Endothelial cell of hepatic sinusoid (primary cell): ENCODE measurements around the gene RANBP3.
"Not testable (repeated sequence)": the region's sequence is repeated elsewhere in the genome, so short reads cannot be mapped to it uniquely, and the experiment has no call there.

ENCODE experiments used
- in situ Hi-C: cut with HindIII; loops from 2 replicates; pipeline ENCODE4 v1.10.0; 2017; ENCODE audit warnings: low sequenced_read_pairs

Gene RANBP3

DNA sequence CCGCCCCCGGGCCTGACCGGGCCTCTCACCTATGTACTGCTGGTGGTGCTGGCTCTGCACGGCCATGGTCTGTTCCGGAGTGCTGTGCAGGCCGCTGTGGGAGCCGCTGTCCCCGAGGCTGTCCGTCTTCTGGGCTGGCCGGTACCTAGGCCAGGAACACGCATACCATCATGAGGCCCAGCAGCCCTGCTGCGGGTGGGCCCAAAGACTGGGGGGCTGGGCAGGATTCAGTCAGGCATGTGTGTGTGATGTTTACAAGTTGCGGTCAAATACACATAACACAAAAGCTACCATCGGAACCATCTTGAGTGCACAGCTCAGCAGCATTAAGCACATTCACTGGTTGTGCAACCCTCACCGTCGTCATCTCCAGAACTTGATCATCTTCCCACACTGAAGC is 32.2 kb upstream of the RANBP3 start:
- in situ Hi-C loops: no loop called here

DNA sequence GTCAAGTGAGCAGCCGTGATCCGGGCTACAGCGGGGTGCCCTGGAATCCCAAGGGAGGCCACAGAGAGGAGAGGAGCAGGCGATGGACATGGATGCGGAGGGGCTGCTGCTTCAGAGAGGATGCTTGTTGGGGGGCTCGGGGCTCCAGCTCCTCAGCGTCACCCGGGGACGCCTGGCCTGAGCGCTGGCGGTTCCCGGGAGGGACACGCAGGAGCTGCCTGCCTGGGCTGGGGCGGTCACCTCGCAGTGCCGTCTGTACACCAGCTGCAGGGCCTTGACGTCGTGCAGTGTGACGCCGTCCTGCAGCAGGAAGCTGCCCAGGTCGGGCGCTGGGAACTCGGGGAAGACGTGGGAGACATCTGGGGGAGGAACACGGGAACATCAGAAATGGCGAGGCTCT is 29.9 kb upstream of the RANBP3 start:
- in situ Hi-C loops: no loop called here

DNA sequence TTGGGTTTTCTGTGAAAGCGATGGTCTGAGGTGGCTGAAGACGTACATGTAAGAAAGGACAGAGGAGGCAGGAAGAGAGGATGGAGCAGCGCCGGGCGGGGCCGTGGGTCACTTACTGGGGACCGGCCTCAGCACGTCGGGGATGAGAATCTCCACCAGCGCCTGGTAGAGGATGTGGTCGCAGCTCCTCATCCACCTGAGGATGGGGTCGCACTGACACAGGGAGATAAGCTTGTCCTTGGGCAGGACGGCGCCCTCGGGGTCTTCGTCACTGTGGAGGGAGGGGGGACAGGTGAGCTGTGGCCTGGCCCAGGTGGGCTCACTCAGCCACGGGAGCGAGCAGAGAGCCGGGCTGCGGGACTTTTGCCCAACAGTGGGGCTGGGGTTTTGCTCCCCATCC is 29.0 kb upstream of the RANBP3 start:
- in situ Hi-C loops: no loop called here

DNA sequence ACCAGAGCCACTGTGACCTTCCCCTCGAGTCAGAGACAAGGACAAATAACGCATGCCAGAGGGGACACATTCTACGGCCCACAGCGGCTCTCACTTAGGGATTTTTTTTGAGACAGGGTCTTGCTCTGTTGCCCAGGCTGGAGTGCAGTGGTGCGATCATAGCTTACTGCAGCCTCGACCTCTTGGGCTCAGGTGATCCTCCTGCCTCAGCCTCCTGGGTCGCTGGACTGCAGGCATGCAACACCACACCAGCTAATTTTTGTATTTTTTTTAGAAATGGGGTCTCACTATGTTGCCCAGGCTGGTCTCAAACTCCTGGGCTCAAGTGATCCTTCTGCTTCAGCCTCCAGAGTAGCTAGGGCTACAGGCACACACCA is 28.1 kb upstream of the RANBP3 start:
- in situ Hi-C loops: not testable (repeated sequence)

DNA sequence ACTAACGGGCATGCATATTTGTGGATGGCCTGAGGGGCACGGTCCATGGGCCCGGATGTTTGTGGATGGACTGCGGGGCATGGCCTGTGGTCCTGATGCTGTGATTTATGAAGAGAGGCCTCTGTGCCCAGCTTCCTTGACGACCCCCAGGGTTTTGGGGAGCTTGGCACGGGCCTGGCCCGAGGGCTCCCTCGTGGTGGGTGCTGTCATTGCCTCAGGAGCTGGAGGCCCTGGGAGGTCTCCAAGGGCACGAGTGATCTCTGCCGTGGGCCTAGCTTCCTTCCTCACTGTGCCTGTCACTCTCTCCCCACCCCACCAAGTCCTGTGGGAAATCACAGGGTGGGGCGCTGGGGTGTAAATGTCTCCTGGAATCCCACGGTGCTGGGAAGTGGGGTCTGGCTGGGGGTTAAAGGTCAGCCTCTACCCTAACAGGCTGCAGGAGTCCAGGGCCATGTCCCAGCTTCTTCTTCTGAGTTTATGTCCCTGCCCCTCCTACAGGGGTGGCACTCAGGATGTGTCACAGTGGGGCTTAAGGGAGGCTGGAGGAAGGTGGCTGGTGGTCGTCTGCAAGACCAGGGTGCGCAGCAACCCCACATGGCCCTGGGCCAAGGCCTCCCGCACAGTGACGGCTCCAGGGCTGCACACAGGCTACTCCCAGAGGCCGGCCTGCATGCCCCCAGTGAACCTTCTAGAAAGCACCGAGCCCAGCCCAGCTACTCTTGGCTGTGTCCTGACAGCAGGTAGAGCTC is 27.6 kb upstream of the RANBP3 start:
- in situ Hi-C loops: no loop called here

DNA sequence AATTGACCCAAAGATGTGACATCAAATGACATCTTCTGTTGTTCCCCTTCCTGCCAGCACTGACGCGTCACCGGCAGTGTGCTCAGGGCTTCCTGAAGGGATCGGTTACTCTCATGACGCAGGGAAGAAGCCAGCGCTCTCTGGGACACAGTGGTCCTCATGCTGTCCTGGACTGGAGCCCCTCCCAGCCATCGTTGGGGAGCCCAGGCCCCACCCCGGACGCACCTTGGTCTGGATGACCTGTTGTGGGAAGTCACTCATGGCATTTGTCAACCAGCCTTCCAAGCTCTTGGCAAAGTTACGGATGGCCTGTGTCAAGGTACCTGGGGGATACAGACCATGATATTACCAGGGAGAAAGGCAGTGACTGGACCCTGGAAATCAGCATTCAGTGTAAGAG is 26.0 kb upstream of the RANBP3 start:
- in situ Hi-C loops: no loop called here

DNA sequence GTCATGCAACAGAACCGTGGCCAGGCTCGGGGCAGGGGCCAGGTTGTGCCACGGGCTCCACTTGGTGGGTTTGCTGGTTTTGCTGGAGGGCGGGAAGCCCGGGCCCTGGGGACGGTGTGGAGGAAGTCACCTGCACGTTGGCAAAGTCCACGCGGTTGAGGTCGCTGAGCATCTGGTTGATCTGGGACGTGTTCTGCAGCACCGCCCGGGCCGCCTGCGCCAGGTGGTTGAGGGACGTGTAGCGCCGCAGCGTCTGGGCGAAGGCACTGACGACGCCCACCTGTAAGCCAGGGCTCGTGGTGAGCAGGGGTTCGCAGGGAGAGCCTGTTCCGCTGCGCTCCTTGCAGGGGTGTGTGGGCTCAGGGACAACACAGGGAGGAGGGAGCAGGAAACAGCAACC is 24.7 kb upstream of the RANBP3 start:
- in situ Hi-C loops: no loop called here

DNA sequence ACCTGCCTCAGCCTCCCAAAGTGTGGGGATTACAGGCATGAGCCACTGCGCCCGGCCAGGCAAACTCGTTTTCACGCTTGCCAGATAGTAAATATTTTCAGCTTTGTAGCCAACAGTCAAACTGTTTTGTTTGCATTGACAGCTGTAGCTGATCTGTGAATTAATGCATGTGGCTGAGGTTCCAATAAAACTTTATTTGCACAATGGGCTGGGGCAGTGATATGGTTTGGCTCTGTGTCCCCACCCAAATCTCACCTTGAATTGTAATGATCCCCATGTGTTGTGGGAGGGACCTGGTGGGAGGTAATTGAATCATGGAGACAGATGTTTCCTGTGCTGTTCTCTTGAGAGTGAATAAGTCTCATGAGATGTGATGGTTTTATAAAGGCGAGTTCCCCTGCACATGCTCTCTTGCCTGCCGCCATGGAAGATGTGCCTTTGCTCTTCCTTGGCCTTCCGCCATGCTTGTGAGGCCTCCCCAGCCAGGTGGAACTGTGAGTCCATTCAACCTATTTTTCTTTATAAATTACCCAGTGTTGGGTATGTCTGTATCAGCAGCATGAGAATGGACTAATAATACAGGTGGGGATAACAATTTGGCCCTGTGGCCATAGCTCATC is 22.4 kb upstream of the RANBP3 start:
- in situ Hi-C loops: no loop called here

DNA sequence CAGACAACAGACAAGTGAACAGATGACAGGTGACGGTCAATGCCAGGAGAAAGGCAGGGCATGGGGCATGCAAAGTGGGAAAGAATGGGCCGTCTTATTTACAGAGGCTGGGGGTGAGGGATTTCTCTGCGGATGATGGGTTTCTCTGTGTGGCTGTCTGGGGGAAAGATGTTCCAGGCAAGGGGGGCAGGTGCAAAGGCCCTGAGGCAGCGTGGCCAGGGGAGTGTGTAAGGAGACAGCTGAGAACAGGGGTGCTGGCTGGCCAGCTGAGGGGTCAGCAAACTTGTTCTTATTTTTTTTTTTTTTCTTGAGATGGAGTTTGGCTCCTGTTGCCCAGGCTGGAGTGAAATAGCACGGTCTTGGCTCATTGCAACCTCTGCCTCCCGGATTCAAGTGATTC is 21.8 kb upstream of the RANBP3 start:
- in situ Hi-C loops: no loop called here

DNA sequence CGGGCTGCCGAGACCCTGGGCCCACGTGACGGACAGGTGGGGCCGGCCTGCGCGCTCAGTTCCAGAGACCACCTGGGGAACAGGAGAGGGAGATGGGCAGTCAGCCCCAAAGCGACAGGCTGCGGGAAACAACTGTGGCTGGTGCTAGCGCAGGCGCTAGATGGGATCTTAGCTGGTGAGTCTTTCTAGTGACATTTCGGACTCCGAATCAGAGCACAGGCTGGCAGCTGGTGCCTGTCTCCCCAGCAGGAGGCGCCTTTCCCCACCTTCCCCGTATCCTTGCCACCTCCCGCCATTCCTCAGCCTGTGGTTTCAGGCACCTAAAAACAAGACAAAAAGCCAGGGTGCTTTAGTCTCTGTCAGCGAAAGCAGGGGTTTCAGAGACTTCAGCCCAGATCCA is 19.4 kb upstream of the RANBP3 start:
- in situ Hi-C loops: no loop called here

DNA sequence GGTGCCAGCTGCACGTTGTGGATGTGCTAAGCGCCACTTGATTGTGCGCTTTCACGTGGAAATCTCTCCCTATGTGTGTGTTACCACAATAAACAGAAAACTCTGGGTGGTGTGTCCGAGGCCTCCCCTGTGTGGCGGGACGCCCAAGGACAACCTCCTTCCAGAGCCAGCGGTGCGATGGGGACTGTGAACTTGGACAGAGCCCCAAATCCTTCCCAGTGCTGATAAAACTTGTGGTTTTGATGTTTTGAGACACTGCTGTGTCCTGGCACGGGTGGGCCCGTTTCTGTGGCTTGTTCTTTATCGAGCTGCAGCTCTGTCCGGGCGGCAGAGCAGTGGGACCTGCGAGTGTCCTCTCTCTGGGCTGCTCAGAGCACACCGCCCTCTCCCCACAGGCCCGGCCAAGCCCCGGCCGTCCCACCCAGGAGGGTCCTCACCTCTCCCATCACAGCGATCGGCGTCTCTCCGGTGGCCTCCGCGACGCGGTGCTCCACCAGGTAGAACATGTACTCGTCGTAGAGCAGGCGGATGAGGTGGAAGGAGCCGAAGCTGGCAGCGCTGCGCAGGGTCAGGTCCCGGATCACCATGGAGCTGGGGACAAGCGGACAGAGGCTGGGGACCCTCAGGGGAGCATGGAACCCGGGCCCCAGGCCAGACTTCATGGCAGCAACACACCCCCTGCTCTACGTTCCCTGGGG is 18.8 kb upstream of the RANBP3 start:
- in situ Hi-C loops: no loop called here

DNA sequence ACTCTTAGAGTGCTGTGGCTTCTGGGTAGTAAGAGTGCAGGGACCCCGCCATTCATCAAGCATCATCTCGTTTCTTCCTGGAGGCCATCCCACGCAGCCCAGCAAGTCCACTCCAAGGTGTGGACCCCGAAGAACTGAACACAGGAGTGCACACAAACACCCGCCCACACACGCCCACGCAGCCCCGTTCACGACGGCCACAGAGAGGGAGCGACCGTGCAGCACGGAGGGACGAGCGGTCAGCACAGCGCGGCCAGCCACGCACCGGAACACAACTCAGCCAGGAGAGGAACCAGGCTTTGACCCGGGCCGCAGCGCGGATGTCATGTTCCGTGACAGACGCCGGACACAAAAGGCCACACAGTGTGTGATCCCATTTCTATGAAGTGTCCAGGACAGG is 18.2 kb upstream of the RANBP3 start:
- in situ Hi-C loops: no loop called here

DNA sequence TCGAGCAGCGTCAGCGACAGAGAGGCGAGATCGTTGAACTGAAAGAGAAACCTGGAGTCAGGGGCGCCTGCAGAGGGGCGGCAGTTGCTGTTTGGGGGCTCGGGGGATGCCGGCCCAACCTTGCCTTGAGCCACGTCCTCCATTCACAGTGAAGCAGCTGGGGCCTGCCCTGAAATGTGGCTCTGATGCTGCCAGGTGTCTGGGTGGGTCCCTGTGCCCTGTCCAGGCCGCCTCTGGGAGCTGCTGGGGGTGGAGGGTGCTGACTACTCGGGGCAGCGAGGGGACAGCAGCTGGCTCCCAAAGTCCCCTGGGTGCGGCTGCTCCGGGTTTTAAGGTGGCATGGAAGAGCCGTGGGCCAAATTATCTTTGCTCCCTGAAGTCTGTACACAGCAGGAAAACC is 17.7 kb upstream of the RANBP3 start:
- in situ Hi-C loops: no loop called here

DNA sequence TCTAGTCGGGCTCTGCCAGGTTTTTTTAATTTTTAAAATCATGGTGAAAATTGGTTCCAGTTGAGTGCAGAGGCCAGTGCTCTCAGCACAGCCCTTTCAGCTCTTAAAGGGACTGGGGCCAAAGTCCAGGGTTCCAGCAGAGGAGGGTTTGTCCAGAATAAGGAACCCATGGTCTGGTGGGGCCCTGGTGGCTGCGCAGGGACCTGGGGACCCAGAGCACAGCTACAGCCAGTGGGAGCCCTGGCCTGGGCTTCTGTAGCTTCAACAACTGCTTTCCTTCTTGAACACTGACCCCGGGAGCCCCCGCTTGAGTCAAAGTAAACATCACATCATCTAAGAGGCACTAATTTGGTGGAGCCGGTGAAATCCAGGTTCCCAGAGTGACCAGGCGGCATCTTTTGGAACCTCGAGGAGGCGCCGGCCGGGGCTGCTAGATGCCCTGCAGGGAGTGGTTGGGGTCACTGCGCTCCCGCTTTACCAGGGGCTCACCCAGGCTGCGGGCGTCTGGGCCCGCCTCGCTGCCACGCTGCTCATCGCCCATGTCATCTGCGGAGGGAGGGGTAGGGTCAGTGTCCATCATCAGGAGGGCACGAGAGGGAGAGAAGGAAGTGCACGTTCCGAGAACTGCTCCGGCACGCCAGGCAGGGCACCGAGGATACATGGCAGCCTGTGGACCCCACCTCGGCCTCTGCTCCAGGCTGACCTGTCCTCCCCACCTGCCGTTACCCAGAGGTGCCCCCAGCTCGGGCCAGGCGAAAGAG is 16.6 kb upstream of the RANBP3 start:
- in situ Hi-C loops: no loop called here

DNA sequence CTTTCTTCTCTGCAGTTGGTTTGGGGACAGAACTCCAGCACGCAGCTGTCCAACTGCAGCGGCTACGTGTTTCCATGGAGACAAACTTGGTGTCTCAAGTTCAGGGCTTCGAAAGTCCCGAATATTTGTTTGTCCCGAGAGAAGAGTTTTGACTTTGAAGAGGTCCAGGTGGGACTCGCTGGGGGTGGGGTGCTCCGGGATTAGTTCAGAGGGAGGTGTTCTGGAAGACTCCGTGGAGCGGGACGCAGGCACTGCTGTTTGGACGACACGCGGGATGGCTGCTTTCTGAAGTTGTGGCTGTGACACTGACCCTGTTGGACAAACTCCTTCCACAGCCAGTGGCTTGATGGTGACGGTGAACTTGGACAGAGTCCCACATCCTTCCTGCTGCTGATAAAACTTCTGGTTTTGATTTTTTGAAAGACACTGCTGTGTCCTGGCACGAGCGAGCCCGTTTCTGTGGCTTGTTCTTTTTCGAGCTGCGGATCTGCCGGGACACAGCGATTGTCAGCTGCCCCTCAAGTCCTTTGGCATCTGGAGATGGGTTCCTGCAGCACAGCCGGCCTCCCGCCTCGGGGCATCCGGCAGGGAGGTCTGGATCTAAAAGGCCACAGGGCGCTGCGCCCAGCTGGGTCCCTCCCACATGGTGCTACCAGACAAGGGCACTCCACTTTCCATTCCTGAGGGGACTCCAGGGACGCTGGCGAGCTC is 15.9 kb upstream of the RANBP3 start:
- in situ Hi-C loops: no loop called here

DNA sequence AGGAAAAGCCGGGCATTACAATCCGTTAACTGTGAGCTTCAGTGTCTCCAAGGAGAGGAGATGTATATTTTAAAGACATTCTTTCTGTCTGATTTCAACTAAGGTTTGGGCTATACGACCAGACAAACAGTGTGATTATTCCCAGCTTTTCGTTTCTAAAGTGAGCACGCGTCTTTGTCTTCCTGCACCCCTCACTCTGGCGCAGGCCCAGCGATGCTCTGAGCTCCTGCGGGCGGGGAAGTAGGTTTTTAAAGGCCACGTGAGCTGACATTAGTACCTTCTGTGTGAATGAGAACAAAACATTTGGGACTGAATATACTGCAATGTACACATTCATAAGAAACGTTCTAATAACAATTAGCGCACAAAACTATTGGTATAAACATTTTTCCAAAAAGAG is 15.3 kb upstream of the RANBP3 start:
- in situ Hi-C loops: no loop called here

DNA sequence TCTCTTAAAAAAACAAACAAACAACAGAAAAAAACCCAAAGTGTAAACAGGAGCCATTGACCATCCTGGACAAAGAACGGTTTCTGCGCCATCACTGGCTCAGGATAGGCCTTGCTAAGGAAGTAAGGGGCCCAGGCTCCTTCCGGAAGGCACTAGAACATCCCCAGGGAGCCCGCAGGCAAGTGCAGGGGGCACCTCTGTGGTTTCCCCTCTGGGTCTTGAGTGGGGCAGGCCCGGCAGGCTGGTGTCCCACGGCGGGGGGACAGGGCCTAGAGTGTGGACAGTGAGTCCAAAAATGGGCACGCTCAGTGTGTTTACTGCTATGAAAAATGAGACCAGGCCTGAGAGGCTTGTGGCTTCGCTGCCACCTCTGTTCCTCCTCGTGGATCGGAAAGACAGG is 14.8 kb upstream of the RANBP3 start:
- in situ Hi-C loops: no loop called here

DNA sequence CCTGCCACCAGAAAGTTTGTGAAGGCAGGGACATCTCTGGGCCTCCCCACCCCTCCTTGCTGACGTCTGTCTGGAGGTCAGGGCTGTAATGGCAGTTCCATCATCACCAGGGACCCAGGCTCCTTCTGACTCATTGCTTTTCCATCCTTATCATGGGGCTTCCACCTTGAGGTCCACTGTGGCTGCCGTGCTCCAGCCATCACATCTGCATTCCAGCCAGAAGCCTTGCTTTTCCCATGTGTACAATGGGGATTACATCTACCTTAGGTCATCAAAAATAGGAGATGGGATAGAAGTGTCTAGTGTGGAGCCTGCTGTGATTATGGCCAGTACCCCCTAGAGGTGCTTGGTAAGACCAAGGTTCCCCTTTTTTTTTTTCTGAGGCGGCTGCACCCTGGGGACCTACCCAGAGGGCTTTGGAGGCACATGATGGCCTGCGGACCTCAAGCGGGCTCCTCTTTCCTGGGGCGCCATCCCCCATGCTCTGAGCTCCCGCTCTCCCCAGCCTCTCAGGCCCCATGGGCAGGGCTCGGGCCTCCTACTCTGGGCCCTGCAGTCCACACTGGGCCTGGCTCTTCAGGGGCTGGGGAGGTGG is 13.4 kb upstream of the RANBP3 start:
- in situ Hi-C loops: no loop called here

DNA sequence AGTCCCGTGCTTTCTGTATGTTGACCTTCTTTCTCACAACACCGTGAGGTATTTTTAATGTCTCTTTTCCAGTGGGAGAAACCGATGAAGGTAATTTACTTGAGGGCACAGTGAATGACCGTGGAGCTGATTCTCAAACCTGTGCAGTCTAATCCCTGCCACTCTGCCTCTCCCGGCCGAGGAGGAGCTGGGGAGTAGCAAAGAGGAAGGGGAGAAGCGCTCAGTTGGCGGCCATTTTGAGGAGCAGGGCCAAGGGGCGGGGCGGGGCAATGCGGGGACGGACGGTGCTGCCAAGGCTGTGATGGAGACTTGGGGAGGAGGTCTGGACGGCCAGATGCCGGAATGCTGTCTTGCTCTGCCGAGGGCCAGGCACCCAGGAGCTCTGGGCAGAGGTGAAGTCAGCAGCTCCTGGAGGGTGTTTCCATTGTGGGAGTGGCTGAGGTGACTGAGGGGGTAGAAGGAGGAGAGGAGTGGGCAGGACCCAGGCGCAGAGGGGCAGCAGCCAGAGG is 12.4 kb upstream of the RANBP3 start:
- in situ Hi-C loops: no loop called here

DNA sequence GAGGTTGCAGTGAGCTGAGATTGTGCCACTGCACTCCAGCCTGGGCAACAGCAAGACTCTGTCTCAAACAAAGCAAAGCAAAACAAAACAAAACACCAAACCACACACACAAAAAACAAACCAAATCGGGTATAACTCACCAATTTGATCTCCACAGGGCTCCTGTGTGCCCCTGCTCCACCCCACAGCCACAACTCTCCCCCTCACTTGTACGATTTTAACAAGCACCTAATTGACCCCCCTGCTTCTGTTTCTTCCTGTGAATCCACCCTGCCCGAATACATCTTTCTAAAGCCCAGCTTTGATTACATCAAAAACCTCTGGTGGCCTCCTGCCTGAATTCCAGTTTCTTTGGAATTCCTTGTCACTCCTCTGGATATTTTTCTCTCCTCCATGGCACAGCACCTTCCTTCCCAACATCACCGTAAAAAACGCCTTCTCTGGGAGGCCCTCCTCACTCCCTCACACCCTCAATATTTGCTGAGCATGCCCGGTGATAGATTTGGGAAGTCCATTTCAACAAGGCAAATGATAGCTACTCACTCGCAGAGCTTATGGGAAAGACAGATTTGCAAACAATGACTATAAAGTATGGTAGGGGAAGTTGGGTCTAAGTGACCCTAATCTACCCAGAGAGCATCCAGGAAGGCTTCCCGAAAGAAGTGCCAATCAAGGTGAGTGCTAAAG is 11.6 kb upstream of the RANBP3 start:
- in situ Hi-C loops: no loop called here
